GM11168 (cell line): ENCODE data around the gene HARBI1.

Experiments
- in situ Hi-C: fragments of 300-500 bp; cut with MboI; formaldehyde crosslinking; loops from one replicate; pipeline ENCODE4 v1.12.0; 2022; ENCODE audit warnings: low sequenced_read_pairs; ENCODE audit not compliant: unreplicated experiment

The HARBI1 gene

GRCh38 chr11:46557684-46558151, 59.3 kb downstream of the HARBI1 start:
- in situ Hi-C loops = no loop called here

- in situ Hi-C loops = no loop called here
Observed at GRCh38 chr11:46555267-46556054, 61.6 kb downstream of the HARBI1 start.

GRCh38 chr11:46554213-46555147, 62.5 kb downstream of the HARBI1 start:
- in situ Hi-C loops = no loop called here

- in situ Hi-C loops = no loop called here
Observed at GRCh38 chr11:46553814-46554212, 63.2 kb downstream of the HARBI1 start.
